Stimulated activated CD8-positive, alpha-beta memory T cell treated with anti-CD3 and anti-CD28 coated beads, Interleukin-2, amount 100 ng/mL, for 48 hours (primary cell): ENCODE data around the gene SMU1.

Source experiments
- DNase-seq, 2 donors: peaks; one replicate each; pipeline ENCODE4 v3.0.0-alpha.2; 2020; ENCODE audit warnings: low read depth in 2 of 2

Gene SMU1

DNA sequence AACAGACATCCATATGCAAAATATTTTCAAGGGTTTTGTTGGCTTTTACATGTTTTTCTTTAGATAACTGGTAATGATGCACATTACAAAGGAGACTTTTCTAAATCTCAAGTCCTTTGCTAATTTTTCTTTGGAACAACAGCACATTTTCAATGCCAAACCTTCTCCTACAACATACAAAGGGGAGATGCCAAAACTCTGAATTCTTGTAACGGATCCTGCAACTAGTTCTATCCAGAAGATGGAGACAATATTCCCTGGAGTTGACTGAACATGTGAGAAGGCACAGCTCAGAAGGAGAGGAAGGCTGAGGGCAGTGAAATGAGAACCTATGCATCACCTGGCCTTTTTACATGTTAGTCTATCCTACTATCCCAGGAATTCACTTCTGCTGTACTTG lies 30.4 kb downstream of the SMU1 start:
- DNase-seq: no peak

DNA sequence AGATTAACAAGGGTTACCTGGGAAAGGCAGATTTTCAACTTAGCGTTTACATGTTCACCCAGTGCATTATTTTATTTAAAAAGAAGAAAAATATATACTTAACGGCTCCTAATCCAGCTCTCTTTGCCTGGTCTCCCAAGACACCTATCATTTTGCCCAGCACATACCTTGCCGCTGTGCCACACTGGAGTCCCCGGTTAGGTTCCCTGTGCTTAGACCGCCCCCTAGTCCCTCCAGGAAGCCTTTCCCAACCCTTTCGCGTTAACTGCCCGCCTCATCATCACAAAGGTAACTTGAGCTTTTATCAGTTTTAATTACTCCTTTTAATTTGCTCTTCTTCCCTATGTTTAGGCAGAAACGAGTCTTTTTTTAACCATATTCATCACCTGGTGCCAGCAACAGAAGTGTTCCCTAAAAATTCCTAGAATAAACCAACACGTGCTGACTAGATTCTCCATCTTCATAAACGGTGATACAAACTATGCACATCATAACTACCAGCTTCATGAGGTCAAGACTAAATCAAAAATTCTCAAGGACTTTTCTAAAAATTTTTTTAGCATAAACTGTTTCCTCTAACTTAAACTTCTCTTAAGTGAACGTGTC lies 31.7 kb downstream of the SMU1 start:
- no peak for DNase-seq

DNA sequence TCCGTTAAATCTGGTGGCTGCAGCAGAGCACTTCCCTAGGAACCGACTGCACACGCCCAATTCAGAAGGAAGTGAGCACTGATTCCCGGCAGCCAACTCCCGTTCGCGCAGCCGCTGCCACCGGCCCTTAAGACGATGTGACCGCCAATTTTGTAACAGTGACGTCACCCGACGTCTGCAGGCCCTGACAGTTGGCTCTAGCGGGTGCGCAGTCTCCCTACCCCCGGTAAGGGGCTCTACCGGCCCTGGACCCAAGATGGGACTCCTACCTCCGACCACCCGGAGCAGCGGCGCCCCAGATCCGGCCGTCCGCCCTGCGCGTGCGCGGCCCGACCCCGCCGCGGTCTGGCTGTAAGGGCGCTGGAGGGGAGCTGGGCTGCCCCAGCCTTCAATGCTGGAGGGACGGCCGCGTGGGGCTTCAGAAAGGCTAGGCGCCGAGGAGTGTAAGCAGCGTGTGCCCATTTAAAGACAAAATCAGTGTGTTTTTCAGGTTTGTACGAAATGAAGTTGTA lies 32.3 kb downstream of the SMU1 start:
- DNase-seq: peak; percentile 39 to 52

DNA sequence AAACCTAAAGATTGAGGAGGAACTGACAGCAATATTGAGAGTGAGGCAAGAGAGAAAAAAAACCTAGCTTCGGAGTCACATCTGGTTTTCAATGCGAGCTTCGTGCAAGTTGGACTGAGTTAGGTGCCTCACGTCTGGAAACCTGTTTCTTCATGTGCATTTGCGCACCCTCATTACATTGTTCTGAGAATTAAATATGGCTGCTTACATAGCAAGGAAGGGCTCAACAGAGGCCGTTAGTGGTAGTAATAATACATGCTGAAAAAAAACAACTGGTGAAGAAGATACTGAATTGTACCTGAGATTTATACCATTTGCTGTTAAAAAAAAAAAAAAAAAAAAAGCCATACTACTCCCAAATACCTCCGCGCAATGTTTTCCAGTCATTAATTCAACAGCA lies 32.8 kb downstream of the SMU1 start:
- no peak for DNase-seq

DNA sequence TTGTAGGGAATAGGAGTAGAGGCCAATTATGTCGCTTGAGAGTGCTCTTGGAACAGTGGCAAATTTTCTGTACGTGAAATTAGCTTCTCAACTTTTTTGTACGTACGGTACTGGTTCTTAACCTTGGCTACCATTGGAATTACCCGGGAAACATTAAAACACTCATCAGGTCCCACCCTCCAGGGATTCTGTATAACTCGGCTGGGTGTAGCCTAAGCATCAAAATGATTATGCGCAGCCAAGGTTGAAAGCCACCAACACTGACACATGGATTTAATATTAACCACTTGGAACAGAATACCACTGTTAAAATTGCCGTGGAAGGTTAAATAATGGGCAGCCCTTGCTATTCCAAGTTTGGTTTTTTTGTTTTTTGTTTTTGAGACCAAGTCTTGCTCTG lies 34.0 kb downstream of the SMU1 start:
- no peak for DNase-seq

DNA sequence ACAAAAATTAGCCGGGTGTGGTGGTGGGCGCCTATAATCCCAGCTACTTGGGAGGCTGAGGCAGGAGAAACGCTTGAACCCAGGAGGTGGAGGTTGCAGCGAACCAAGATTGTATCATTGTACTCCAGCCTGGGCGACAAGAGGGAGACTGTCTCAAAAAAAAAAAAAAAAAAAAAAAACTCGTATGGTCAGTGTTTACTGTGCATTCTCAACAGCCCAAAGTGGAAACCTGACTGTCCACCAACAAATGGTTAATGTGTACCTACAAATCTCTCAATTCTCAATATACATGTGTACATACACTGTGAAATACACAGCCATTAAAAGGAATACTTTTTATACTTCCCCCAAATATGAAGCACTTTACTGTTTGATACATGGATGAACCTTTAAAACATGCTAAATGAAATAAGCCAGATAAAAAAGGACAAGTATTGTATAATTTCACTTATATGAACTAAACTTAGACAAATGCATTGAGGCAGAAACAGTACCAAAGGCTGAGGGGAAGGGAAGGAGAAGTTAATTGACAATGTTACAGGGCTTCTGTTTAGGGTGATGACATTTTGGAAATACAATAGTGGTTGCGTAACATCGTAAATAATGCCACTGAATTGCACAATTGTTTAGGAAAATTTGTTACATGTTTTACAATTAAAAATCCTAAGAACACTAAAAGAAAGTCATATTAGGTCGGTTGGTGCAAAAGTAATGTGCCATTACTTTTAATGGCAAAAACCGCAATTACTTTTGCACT lies 34.9 kb downstream of the SMU1 start:
- no peak for DNase-seq

DNA sequence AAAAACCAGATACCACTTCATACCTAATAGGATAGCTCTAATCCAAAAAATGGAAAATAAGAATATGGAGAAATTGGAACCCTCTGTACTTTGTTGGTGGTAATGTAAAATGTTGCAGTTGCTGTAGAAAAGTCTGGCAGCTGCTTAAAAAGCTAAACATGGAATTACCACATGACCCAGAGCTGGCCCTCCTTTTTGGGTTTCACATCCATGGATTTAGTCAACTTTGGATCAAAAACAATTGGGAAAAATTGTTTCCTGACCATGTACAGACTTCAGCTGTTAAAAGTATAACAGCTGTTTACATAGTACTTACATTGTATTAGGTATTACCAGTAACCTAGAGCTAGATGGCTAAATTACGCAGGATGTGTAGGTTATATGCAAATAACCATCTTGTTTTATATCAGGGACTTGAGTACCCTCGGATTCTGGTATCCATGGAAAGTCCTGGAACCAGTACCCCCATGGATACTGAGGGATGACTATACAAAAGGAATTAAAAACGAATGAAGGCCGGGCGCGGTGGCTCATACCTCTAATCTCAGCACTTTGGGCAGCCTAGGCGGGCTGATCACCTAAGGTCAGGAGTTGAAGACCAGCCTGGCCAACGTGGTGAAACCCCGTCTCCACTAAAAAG lies 35.6 kb downstream of the SMU1 start:
- DNase-seq: no peak

DNA sequence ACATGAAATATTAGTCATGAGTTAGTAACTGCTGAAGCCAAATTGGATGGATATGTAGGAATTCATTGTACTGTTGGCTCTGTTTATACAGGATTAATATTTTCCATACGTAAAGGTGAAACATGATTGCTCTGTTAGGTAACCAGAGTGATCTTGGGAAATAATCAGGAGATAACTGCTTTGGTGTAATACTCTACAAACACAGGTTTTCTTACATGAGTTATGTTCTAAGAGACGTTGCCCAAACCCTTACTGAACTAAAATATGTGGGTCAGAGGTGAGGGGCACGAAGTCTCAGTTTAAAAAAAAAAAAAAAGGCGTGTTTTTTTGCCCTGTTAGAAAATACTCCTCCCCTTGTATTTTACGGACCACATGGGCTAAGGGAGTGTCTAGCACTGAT lies 43.6 kb downstream of the SMU1 start:
- no peak for DNase-seq

DNA sequence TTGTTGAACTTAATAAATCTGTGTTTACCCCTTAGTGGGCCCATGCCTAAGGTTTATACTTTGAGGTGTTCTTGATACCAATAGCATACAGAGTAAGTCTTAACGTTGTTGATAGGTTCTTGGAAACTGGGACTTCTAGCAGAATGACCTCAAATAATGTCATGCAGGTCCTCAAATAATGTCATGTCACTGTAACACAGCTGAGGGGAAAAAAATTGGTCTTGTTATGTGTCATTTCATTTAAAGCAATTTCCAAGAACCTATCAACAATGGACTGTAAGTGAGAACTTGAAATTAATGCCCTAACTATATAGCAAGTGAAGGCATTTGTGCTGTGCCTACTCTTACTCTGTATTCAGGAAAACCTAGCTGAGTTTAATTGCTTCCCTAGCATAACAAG lies 44.2 kb downstream of the SMU1 start:
- no peak for DNase-seq

DNA sequence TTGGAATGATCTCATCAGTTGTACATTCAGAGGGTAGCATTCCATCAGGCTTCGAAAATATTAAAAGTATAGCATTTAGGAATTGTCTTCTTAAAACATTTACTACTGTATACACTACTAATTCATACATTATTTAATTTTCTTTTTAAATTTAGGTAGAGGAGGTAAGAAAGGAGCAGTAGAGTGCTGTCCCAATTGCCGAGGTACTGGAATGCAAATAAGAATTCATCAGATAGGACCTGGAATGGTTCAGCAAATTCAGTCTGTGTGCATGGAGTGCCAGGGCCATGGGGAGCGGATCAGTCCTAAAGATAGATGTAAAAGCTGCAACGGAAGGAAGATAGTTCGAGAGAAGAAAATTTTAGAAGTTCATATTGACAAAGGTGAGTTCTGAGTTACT lies 46.2 kb downstream of the SMU1 start:
- DNase-seq: no peak

DNA sequence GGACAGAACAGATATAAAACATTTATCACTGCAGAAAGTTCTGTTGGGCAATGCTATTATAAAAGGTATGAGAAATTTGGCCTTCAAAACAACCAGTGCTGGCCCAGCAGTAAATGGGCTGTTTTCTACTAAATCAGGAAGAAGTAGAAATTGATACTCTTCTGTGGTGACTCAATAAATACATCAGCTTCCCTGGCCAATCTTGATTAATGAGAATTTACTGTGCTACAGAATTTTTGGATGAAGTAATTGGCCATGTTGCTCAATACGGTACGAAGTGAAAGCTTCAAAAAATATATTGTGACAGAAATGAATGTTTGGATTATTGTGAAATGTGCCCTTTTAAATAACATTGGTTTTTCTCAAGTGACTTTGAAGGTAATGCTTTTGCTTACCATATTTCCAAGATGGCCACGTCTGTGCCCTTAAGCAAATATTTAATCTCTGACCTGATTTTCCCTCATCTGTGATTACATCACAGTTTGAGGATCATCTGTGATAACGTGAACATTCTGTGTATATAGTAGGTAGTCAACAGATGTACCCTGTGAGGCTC lies 47.2 kb downstream of the SMU1 start:
- no peak for DNase-seq

DNA sequence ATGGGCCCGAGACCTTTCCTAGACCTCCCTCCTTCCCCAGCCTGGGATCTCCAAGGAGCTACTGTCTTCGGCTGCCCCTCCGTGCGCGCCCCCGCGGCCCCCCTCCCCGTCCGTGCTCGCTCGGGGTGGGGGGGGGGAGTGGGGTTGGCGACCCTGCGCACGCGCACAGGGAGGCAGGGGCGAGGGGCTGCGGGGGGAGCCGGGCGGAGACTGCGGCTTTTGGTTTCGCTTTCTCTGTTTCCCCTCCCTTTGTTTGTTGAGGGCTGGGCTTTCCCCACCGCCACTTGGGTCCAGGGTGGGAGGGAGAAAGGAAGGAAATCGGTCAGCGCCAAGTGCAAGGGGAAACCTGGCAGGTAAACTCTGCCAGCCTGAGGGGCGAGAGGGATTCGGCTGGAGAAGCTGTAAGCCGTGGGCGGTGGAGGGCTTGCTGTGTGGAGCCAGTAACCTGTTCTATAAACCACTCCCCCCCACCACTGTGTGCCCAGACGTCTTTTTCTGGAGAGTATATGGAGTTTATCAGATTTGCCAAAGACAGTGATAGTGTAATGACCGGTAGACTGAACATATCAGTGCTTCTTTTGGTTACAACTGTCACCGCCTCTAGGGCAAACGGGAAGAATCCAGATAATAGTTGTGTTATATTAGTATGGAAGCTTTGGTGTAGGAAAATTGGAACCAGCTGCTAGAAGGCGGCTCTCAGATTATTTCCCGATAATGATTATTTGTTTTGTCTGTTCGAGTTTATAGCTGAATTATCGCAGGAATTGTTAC lies 50.7 kb downstream of the SMU1 start:
- DNase-seq: peak; percentile 62 to 68

DNA sequence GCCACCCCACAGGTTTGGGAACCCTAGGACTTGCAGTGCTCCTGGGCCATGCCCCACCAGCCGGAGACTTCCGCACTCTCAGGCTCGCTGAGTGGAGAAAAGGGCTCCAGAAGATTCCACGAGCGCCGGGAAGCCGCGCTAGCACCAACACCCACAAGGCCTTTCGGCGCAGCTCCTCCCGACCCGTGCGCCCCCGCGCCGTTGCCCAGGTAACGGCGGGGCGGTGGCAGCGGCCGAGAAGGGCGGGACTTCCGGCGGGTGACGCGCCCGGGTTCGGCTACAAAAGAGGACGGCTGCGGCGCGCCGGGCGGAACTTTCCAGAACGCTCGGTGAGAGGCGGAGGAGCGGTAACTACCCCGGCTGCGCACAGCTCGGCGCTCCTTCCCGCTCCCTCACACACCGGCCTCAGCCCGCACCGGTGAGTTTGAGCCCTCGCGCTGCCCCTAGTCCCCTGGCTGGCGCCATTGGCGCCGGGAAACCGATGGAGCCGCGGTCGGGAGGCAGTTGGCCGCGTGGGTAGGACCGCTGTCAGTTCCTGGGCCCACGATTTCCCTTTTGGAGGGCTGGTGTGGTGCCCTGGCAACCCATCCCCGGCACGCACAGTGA lies 51.4 kb downstream of the SMU1 start, which contains the start of gene DNAJA1:
DNAJA1 (plus strand) TSS at position 308 of the 606 bp plus-strand sequence. CDS start 1,212 bp downstream, outside the sequence.
- DNase-seq: peak; percentile 91 to 94

DNA sequence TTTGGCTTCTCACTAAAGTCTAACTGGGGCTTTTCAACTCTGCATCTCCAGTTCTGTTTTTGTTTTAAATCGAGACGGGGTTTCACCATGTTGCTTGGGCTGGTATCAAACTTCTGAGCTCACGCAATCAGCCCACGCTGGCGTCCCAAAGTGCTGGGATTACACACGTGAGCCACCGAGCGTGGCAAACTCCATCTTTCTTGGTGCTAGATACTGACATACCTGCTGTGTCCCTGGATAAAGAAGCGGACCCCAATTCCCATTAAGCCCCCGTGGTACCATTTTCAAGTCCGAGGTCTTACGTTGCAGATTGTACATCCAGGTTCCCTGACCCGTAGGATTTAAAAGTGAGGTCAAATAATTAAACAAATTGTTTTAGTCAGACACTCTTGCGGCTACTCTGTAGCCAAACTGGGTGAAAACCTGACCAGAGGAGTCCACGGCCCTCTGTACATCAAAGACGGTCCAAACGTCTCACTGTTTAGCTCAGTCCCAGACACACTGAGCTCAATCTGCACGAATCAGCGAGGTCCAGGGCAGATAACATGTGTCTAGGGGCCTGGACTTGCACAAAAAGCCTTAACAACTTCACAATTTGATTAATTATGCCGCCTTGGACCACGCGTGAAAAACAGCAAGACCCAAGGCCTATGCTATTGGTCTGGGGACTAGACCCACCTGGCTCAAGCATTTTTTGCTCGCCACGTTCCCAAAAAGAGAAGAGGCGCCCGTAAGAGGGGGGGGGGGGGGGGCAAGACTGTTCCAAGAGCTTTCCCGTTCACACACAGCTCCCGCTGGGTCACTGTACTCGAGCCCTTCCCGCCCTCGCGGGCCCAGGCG lies 52.1 kb downstream of the SMU1 start:
- no peak for DNase-seq

DNA sequence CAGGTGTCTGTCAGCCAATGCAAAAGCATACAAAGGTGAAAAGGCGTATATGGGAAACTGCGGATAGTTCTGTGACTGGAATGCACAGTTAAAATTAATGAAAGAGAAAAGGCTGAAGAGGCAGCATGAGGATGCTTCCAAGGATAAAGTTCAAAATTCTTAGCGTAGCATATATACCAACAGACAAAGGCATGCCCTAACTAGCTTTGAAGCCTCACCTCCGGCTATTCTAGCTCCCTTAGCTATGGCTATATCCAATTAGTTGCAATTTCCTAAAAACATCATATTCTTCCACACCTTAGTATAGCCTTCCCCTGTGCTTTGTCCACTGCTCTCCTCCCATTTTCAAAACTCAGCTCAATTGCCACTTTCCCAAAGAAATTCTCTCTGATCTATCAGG lies 52.8 kb downstream of the SMU1 start:
- no peak for DNase-seq

DNA sequence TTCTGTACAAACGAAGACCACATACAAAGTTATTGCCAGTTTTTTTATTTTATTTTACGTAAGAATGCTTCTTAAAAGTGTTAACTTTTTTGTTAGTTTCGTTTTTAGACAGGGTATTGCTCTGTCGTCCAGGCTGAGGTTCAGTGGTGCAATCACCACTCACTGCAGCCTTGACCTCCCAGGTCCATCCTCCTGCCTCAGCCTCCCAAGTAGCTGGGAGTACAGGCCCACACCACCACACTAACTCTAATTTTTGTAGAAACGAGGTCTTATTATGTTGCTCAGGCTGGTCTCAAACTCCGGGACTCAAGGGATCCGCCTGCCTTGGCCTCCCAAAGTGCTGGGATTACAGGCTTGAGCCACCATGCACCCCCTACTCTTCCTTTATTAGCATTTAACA lies 53.7 kb downstream of the SMU1 start:
- DNase-seq: no peak

DNA sequence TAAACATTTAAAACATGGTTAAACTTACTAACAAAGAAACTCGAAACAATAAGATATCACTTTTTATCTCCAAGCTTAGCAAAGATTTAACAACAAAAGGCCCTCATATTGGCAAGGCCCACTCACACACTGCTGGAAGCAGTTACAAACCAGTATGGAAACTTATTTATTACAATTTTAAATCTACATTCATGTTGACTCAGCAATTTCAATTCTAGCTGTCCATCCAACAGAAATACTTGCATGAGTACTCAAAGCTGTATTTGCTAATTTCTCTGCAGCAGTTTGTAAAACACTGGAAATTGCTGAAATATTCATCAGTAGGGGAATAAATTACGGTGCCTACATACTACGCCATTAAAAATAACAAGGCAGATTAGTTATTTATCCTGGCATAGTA lies 54.2 kb downstream of the SMU1 start:
- no peak for DNase-seq

DNA sequence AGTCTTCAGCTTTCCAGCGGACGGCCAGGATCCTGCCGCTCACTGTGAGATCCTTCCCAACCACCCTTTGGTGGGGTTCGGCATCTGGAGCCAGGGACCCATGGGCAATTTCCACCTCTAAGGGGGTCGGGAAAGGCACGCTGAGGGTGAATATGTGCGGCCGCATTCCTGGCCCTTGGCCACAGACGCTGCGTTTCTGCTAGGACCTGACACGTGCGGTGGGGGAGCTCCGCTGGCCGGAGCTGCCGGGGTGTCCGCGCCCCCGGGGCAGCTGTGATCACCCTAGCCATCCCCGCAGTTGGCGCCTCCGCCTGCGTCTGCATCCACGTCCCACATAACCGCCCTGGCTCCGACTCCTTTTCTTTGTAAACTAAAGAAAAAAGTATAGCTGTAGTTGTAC lies 56.7 kb downstream of the SMU1 start:
- no peak for DNase-seq

DNA sequence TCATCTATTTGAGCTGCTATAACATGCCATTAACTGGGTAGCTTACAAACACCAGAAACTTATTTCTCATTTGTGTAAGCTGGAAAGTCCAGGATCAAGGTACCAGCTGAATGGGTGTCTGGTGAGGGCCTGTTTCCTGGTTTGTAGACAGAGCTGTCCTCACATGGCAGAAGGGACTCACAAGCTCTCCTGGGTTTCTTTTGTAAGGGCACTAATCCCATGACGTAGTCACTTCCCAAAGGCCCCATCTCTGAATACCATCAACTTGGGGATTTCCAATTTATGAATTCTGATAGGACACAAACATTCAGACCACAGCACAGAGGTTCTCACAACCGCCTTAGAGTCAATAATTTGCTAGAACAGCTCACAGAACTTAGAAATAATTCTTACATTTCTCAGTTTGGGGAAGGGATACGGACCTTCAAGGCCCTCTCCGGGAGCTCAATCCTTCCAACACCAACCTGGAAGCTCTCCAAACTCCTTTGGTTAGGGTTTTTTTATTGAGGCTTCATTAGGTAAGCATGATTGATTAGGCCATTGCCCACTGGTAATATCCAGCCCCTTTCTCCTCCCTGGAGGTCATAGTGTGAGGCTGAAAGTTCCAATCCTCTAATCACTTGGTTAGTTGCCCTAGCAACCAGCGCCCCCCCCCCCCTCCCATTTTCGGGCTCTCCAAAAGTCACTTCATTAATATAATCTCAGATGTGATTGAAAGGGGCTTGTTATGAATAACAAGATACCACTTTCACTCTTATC lies 59.0 kb downstream of the SMU1 start:
- DNase-seq: no peak

DNA sequence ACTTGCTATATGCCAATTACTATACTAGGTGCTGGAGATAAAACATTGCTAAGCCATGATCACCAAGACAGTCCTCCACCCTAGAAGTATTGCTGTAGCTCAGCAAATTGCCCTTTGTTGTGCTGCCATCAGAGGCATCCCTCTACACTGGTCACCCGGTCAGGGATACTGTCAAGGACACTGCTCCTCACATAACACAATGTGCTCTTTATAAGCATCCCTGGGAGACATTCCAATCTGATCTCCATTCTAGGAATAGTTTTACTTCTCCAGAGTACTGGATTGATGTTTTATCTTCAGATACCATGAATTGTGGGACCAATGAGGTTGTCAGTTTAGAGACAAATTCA lies 61.8 kb downstream of the SMU1 start:
- no peak for DNase-seq
